SIG-M5 treated with dmso at 0.1 percent for 504 hours (cell line): ENCODE measurements around the gene SLC49A3.
A peak's percentile ranks its signal among the peaks of the same experiment; 100 is the strongest.
"Not testable (repeated sequence)": the region's sequence is repeated elsewhere in the genome, so short reads cannot be mapped to it uniquely, and the experiment has no call there.

Experiments
- DNase-seq: peaks from one replicate; lab custom pipeline; 2025; ENCODE audit not compliant: unreplicated experiment; lab: John Stamatoyannopoulos, UW

SLC49A3 gene

GRCh38 chr4:703336-704197, 14.6 kb upstream of the SLC49A3 start:
- DNase-seq: no peak

GRCh38 chr4:702618-703048, 13.7 kb upstream of the SLC49A3 start:
- DNase-seq: no peak

GRCh38 chr4:700587-701264, 11.8 kb upstream of the SLC49A3 start:
- DNase-seq: no peak

GRCh38 chr4:699816-700580, 11.0 kb upstream of the SLC49A3 start:
- no peak for DNase-seq

- DNase-seq: not testable (repeated sequence)
These were observed 5.5 kb upstream of the SLC49A3 start for GRCh38 chr4:694341-694940.

GRCh38 chr4:692771-693554, 4.0 kb upstream of the SLC49A3 start:
- DNase-seq: no peak

- no peak for DNase-seq
These were observed 772 bp upstream of the SLC49A3 start for GRCh38 chr4:689723-690122.

GRCh38 chr4:687971-688853, 739 bp downstream of the SLC49A3 start:
- no peak for DNase-seq

- DNase-seq: peak; percentile 61
These were observed 1.6 kb downstream of the SLC49A3 start for GRCh38 chr4:687048-687970.

- DNase-seq: no peak
These were observed 2.4 kb downstream of the SLC49A3 start for GRCh38 chr4:686413-687040.

GRCh38 chr4:685679-686412, 3.1 kb downstream of the SLC49A3 start:
- DNase-seq: no peak

GRCh38 chr4:684623-685327, 4.2 kb downstream of the SLC49A3 start:
- no peak for DNase-seq

GRCh38 chr4:683982-684622, 4.8 kb downstream of the SLC49A3 start:
- DNase-seq: peak; percentile 38

GRCh38 chr4:683247-683897, 5.6 kb downstream of the SLC49A3 start:
- DNase-seq: no peak

- no peak for DNase-seq
These were observed 6.3 kb downstream of the SLC49A3 start for GRCh38 chr4:682490-683172.
